Keratinocyte (primary cell): ENCODE results near the gene C11orf68.

Experiments used
- CTCF ChIP-seq, 3 experiments: IDR thresholded peaks in 1 of 3; conservative IDR thresholded peaks in 1 of 3; optimal IDR thresholded peaks in 1 of 3; 2 replicates in 2 of 3; 3 replicates in 1 of 3; pipeline versions ENCODE3 to v1.5.1; 2011; ENCODE audit warnings: low read length in 3 of 3, mild to moderate bottlenecking in 3 of 3, moderate library complexity in 2 of 3, control low read depth in 1 of 3, inconsistent platforms in 1 of 3; ENCODE audit not compliant: insufficient read depth in 2 of 3; ENCODE audit errors: extremely low read depth in 1 of 3
- EZH2 ChIP-seq: IDR thresholded peaks from one replicate; pipeline ENCODE4 v1.6.1; 2012; ENCODE audit warnings: inconsistent platforms, mild to moderate bottlenecking, low read length, moderate library complexity

GRCh38 chr11:65947133-65947532, 28.3 kb upstream of the C11orf68 start:
- no peak for TF ChIP-seq CTCF (optimal IDR thresholded peaks at IDR 0.05 in 1 of 3, IDR thresholded peaks at IDR 0.05 in 1 of 3, conservative IDR thresholded peaks at IDR 0.05 in 1 of 3; ENCODE audit: extremely low read depth in 1 of 3, insufficient read depth in 2 of 3, low read length in 3 of 3)
- TF ChIP-seq EZH2, result no peak
